HG03432 (cell line): ENCODE data around the gene SPON2.
A peak's percentile ranks its signal among the peaks of the same experiment; 100 is the strongest.

Source experiments
- ATAC-seq: cut with Tn5 transposase; IDR thresholded peaks from one replicate; pipeline ENCODE4 v1.9.1; 2021; ENCODE audit warnings: mild to moderate bottlenecking, moderate library complexity; ENCODE audit not compliant: unreplicated experiment

The SPON2 gene

GRCh38 chr4:1195109-1195671 lies 22.8 kb upstream of the SPON2 start:
- ATAC-seq = no peak

- ATAC-seq = no peak
Observed at GRCh38 chr4:1194010-1194900, 21.9 kb upstream of the SPON2 start.

- no peak for ATAC-seq
Observed at GRCh38 chr4:1193206-1194009, 21.0 kb upstream of the SPON2 start.

- no peak for ATAC-seq
Observed at GRCh38 chr4:1192493-1193205, 20.3 kb upstream of the SPON2 start.

- no peak for ATAC-seq
Observed at GRCh38 chr4:1192091-1192492, 19.7 kb upstream of the SPON2 start.

GRCh38 chr4:1191621-1192020 lies 19.2 kb upstream of the SPON2 start:
- ATAC-seq = no peak

GRCh38 chr4:1187182-1187581 lies 14.8 kb upstream of the SPON2 start:
- ATAC-seq = peak; percentile 61

GRCh38 chr4:1183985-1184773 lies 11.8 kb upstream of the SPON2 start:
- peak; percentile 74 for ATAC-seq

- ATAC-seq = no peak
Observed at GRCh38 chr4:1182313-1182712, 9.9 kb upstream of the SPON2 start.

- ATAC-seq = no peak
Observed at GRCh38 chr4:1180663-1181062, 8.3 kb upstream of the SPON2 start.

- no peak for ATAC-seq
Observed at GRCh38 chr4:1179976-1180375, 7.6 kb upstream of the SPON2 start.

GRCh38 chr4:1179089-1179441 lies 6.7 kb upstream of the SPON2 start:
- ATAC-seq = no peak

GRCh38 chr4:1178300-1179088 lies 6.1 kb upstream of the SPON2 start:
- no peak for ATAC-seq

- ATAC-seq = no peak
Observed at GRCh38 chr4:1177274-1178141, 5.1 kb upstream of the SPON2 start.

- no peak for ATAC-seq
Observed at GRCh38 chr4:1176398-1177273, 4.3 kb upstream of the SPON2 start.

- no peak for ATAC-seq
Observed at GRCh38 chr4:1175635-1176229, 3.3 kb upstream of the SPON2 start.

- ATAC-seq = no peak
Observed at GRCh38 chr4:1174941-1175634, 2.7 kb upstream of the SPON2 start.
